B cell (primary cell): ENCODE data around the gene SRXN1. TPM values are rescaled to one million over a fixed set of nuclear protein-coding genes. Genes with fewer than 3 reads are reported as not detected.
A peak's percentile ranks its signal among the peaks of the same experiment; 100 is the strongest.

Experiments
- ATAC-seq: fragments of 200-7000 bp; cut with Tn5 transposase; one replicate; pipeline ENCODE4 v1.10.0; 2021; ENCODE audit warnings: low read depth, mild to moderate bottlenecking, moderate number of reproducible peaks, moderate library complexity
- CTCF ChIA-PET: fragments of 350-600 bp; sonication (Branson Sonifier 250); formaldehyde crosslinking; loops from one replicate; lab custom pipeline; 2021; ENCODE audit warnings: antibody characterized with exemption, inconsistent platforms; lab: Charles Lee
- POLR2A ChIA-PET: fragments of 350-600 bp; sonication (Branson Sonifier 250); formaldehyde crosslinking; loops from one replicate; lab custom pipeline; 2021; ENCODE audit warnings: antibody characterized with exemption; lab: Charles Lee
- DNase-seq: peaks from one replicate; pipeline ENCODE4 v3.0.0; 2013
- H2AFZ ChIP-seq: 2 replicates; pipeline ENCODE4 v1.6.1; 2012; ENCODE audit warnings: mild to moderate bottlenecking, low read depth, low read length; ENCODE audit not compliant: insufficient read depth, poor library complexity, severe bottlenecking
- H3K27ac ChIP-seq, 2 donors: 1 replicate in 1 of 2; 2 replicates in 1 of 2; pipeline ENCODE4 v1.5.1; 2012 to 2013; ENCODE audit warnings: low read length in 2 of 2, mild to moderate bottlenecking in 2 of 2, moderate library complexity in 1 of 2
- H3K27me3 ChIP-seq, 4 experiments: fragments of 200-600 bp in 1 of 4; sonication (generic) in 1 of 4; replicated peaks in 1 of 4; 1 replicate in 2 of 4; 2 replicates in 2 of 4; pipeline versions ENCODE4 v1.6.1 to v1.7.0; 2013 to 2016; ENCODE audit warnings: low read length in 3 of 4, mild to moderate bottlenecking in 2 of 4, mixed read lengths in 1 of 4, moderate library complexity in 1 of 4; ENCODE audit not compliant: insufficient read depth in 4 of 4, control insufficient read depth in 3 of 4; ENCODE audit errors: control extremely low read depth in 1 of 4
- H3K36me3 ChIP-seq, 2 experiments: replicated peaks in 1 of 2; 1 replicate in 1 of 2; 2 replicates in 1 of 2; pipeline versions ENCODE4 v1.6.1 to v1.7.1; 2013; ENCODE audit warnings: low read length in 1 of 2; ENCODE audit not compliant: insufficient read depth in 2 of 2, control insufficient read depth in 1 of 2; ENCODE audit errors: control extremely low read depth in 1 of 2, extremely low read depth in 1 of 2
- H3K4me1 ChIP-seq, 2 donors: fragments of 200-600 bp in 1 of 2; sonication (generic) in 1 of 2; 1 replicate in 1 of 2; 2 replicates in 1 of 2; pipeline versions ENCODE4 v1.5.1 to v1.6.1; 2013 to 2017; ENCODE audit warnings: low read length in 2 of 2; ENCODE audit not compliant: control insufficient read depth in 2 of 2, insufficient read depth in 2 of 2
- H3K4me2 ChIP-seq: replicated peaks from 2 replicates; pipeline ENCODE3; 2012; ENCODE audit warnings: mild to moderate bottlenecking, low read depth, low read length; ENCODE audit not compliant: poor library complexity, severe bottlenecking
- H3K4me3 ChIP-seq, 5 experiments: fragments of 200-600 bp in 1 of 5; sonication (generic) in 1 of 5; 1 replicate in 3 of 5; 2 replicates in 2 of 5; pipeline versions ENCODE4 v1.5.1 to v1.7.0; 2011 to 2016; ENCODE audit warnings: low read length in 4 of 5, mild to moderate bottlenecking in 4 of 5, low read depth in 2 of 5, control low read depth in 1 of 5, moderate library complexity in 1 of 5; ENCODE audit not compliant: insufficient read depth in 1 of 5; ENCODE audit errors: control extremely low read depth in 1 of 5, extremely low read depth in 1 of 5
- H3K79me2 ChIP-seq: fragments of 200-600 bp; sonication (generic); one replicate; pipeline ENCODE4 v1.6.0; 2016; ENCODE audit warnings: low read length; ENCODE audit not compliant: control insufficient read depth, insufficient read depth
- H3K9ac ChIP-seq: fragments of 200-600 bp; sonication (generic); 2 replicates; pipeline ENCODE4 v1.6.1; 2017; ENCODE audit warnings: mild to moderate bottlenecking, low read length, moderate library complexity
- H3K9me3 ChIP-seq, 3 donors: one replicate each; pipeline versions ENCODE4 v1.6.1 to v1.7.1; 2013; ENCODE audit warnings: low read length in 2 of 3; ENCODE audit not compliant: control insufficient read depth in 2 of 3, insufficient read depth in 1 of 3; ENCODE audit errors: control extremely low read depth in 1 of 3
- H4K20me1 ChIP-seq: 2 replicates; pipeline ENCODE4 v1.6.0; 2012; ENCODE audit warnings: mild to moderate bottlenecking, low read length; ENCODE audit not compliant: insufficient read depth, control insufficient read depth, poor library complexity, severe bottlenecking
- H3K27ac Mint-ChIP-seq: one replicate; pipeline ENCODE4 v1.8.0; 2021; ENCODE audit warnings: mixed read lengths
- H3K27me3 Mint-ChIP-seq: one replicate; pipeline ENCODE4 v1.8.0; 2021; ENCODE audit warnings: mixed read lengths
- H3K4me1 Mint-ChIP-seq: one replicate; pipeline ENCODE4 v1.8.0; 2021; ENCODE audit warnings: mixed read lengths
- H3K4me3 Mint-ChIP-seq: one replicate; pipeline ENCODE4 v1.8.0; 2021; ENCODE audit warnings: mixed read lengths
- H3K9me3 Mint-ChIP-seq: one replicate; pipeline ENCODE4 v1.8.0; 2022; ENCODE audit warnings: mixed read lengths; ENCODE audit not compliant: insufficient read depth
- EZH2 ChIP-seq: IDR thresholded peaks from 2 replicates; pipeline ENCODE4 v1.6.1; 2012; ENCODE audit warnings: borderline replicate concordance, low read depth, mild to moderate bottlenecking, moderate library complexity, low read length; ENCODE audit not compliant: insufficient read depth, poor library complexity, severe bottlenecking
- WGBS: methylation state at CpG from one replicate; pipeline ENCODE4 v1.1.5; 2013; ENCODE audit warnings: missing lambda C conversion rate; ENCODE audit not compliant: insufficient coverage; 5-methylcytosine and 5-hydroxymethylcytosine counted together
- intact Hi-C: fragments of 100-400 bp; cut with micrococcal nuclease; formaldehyde crosslinking; loops from one replicate; pipeline ENCODE4 v1.10.0; 2022
- polyA plus RNA-seq: library from polyadenylated mRNA; depleted of rRNA; stranded (reverse); fragments of >200 nt; gene quantifications from 2 replicates; pipeline ENCODE4 v1.2.3, GENCODE V29; 2012
- total RNA-seq, 2 donors: library from RNA; stranded (reverse); fragments of 120-200 nt in 1 of 2; gene quantifications; 1 replicate in 1 of 2; 2 replicates in 1 of 2; pipeline versions ENCODE4 v1.2.3 to v1.2.4, GENCODE V29; 2013 to 2022
- TF ChIP-seq, protein P1 (sequence below): fragments of 200-600 bp; IDR thresholded peaks from one replicate; pipeline ENCODE4 v1.8.0; 2022; ENCODE audit warnings: antibody characterized with exemption, mild to moderate bottlenecking

SRXN1 gene
- total and polyA plus RNA-seq, 2 donors (not counting 1 experiment from before 2014, with no cell fraction given) = 1.3 to 4.5 TPM

DNA sequence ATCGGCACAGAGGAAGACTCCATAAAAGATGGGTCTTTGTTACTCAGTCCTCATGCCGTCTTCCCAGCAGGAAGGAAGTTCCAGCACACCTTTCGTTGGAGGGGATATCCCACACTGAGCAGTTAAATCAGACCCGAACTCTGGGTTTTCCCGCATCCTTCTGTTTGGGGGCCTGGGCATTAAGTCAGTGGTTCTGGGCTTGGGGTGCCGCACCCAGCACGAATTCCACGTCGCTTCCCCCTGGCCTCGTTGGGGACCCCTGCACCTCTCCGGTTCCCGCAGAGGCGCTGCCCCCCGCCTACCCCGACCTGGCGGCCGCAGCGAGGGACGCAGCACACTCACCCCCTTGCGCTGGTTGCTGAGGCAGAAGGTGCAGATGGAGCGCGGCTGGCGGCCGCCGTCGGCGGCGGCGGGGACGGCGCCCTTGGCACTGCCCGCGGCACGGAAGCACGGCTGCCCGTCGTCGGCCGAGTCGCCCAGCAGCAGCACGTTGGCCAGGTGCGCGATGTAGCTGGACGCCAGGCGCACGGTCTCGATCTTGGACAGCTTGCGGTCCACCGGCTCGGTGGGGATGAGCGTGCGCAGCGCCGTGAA is 43.5 kb downstream of the SRXN1 start:
- Histone ChIP-seq H3K4me1 (peaks cover 3 to 5% of the 10 kb centered on the region in 2 donors), H3K9me3 (no peaks in the 10 kb centered on the region), H3K4me2 (peak overlapping the region; percentile 30), H3K27ac (no peak overlapping the region), H4K20me1 (no peaks in the 10 kb centered on the region), H3K36me3 (no peaks in the 10 kb centered on the region), H2AFZ (no peak overlapping the region), H3K79me2 (no peaks in the 10 kb centered on the region), H3K27me3 (peaks cover 0 to 58% (median 17%) of the 10 kb centered on the region in 4 experiments), H3K9ac (no peak overlapping the region), H3K4me3 (no peak overlapping the region)
- POLR2A ChIA-PET = no interaction called here
- intact Hi-C loops = no loop called here
- no peaks in the 10 kb centered on the region for H3K9me3 Mint-ChIP-seq
- peak overlapping the region; percentile 10 for H3K4me3 Mint-ChIP-seq
- DNase-seq (no peak), ATAC-seq (no peak)
- CTCF ChIA-PET = interaction anchor here (0.6 kb wide), 1 partner anchor 85 kb away, joined by 3 read pairs; no protein-coding TSS in a partner anchor
- 16% methylated on average over 53 of the region's 54 CpGs for whole genome bisulfite sequencing
- TF ChIP-seq, protein P1, sequence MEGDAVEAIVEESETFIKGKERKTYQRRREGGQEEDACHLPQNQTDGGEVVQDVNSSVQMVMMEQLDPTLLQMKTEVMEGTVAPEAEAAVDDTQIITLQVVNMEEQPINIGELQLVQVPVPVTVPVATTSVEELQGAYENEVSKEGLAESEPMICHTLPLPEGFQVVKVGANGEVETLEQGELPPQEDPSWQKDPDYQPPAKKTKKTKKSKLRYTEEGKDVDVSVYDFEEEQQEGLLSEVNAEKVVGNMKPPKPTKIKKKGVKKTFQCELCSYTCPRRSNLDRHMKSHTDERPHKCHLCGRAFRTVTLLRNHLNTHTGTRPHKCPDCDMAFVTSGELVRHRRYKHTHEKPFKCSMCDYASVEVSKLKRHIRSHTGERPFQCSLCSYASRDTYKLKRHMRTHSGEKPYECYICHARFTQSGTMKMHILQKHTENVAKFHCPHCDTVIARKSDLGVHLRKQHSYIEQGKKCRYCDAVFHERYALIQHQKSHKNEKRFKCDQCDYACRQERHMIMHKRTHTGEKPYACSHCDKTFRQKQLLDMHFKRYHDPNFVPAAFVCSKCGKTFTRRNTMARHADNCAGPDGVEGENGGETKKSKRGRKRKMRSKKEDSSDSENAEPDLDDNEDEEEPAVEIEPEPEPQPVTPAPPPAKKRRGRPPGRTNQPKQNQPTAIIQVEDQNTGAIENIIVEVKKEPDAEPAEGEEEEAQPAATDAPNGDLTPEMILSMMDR = no peak
- no peak for TF ChIP-seq EZH2
- H3K4me1 Mint-ChIP-seq = peaks cover 10% of the 10 kb centered on the region
- H3K27ac Mint-ChIP-seq = no peak overlapping the region
- peaks cover 56% of the 10 kb centered on the region for H3K27me3 Mint-ChIP-seq

DNA sequence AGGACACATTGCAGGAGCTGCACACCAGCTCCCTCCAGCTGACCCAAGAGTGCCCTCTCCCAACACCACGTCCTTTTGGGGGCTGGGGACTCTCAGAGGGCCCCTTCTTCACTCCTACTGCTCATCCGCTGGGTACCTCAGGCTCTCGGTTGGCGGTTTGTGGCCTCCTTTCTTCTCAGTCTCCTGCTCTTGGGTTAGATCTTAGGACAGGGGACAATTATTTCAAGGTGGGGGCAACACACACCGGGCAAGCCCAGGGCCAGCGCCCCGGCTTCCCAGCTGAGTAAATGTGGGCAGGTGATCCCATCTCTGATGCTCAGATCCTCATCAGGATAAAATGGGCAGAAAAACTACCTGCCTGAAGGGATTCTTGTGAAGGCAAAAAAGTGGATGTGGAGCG is 44.0 kb downstream of the SRXN1 start:
- Histone ChIP-seq H3K27ac (no peak overlapping the region), H3K4me2 (no peak overlapping the region), H3K79me2 (no peaks in the 10 kb centered on the region), H4K20me1 (no peaks in the 10 kb centered on the region), H2AFZ (no peak overlapping the region), H3K27me3 (peaks cover 0 to 58% (median 17%) of the 10 kb centered on the region in 4 experiments), H3K4me1 (peaks cover 3 to 5% of the 10 kb centered on the region in 2 donors), H3K9me3 (no peaks in the 10 kb centered on the region), H3K4me3 (no peak overlapping the region), H3K9ac (no peak overlapping the region), H3K36me3 (no peaks in the 10 kb centered on the region)
- CTCF ChIA-PET = interaction anchor here (0.6 kb wide), 1 partner anchor 85 kb away, joined by 3 read pairs; no protein-coding TSS in a partner anchor
- DNase-seq (no peak), ATAC-seq (no peak)
- intact Hi-C loops = no loop called here
- H3K27me3 Mint-ChIP-seq = peaks cover 58% of the 10 kb centered on the region
- H3K4me3 Mint-ChIP-seq = peak overlapping the region; percentile 10
- peaks cover 10% of the 10 kb centered on the region for H3K4me1 Mint-ChIP-seq
- H3K27ac Mint-ChIP-seq = no peak overlapping the region
- TF ChIP-seq EZH2 = no peak
- TF ChIP-seq, protein P1 = no peak
- POLR2A ChIA-PET = no interaction called here
- WGBS = 81% methylated on average over 5 of the region's 8 CpGs
- no peaks in the 10 kb centered on the region for H3K9me3 Mint-ChIP-seq
